IMR-90 (cell line): Measurements from ENCODE around the gene CRLF1. TPM values are rescaled to one million over a fixed set of nuclear protein-coding genes. Genes with fewer than 3 reads are reported as not detected.

Experiments
- ATAC-seq: fragments of 200-7000 bp; cut with Tn5 transposase; 2 replicates; pipeline ENCODE4 v1.9.1; 2020; ENCODE audit warnings: low read depth, mild to moderate bottlenecking, moderate library complexity
- BruUV-seq: library from RNA; stranded (reverse); fragments of 400-500 nt; replicated peaks from 2 replicates; lab custom pipeline; 2021; lab: Mats Ljungman, UMichigan
- CTCF ChIA-PET: fragments of 300-600 bp; formaldehyde crosslinking; extraction: SDS; loops from one replicate; lab custom pipeline; 2021; ENCODE audit warnings: antibody characterized with exemption; lab: Yijun Ruan, JAX
- POLR2A ChIA-PET: fragments of 300-600 bp; sonication (Branson Sonifier 250); formaldehyde crosslinking; loops from one replicate; lab custom pipeline; 2022; ENCODE audit warnings: antibody characterized with exemption; ENCODE audit not compliant: unreplicated experiment; lab: Charles Lee
- DNase-seq: peaks from one replicate; pipeline ENCODE4 v3.0.0; 2013
- H2AFZ ChIP-seq: replicated peaks from 2 replicates; pipeline ENCODE3; 2013; ENCODE audit warnings: low read length, mild to moderate bottlenecking; ENCODE audit not compliant: poor library complexity
- H2AK5ac ChIP-seq: 2 replicates; pipeline ENCODE4 v1.6.1; 2013; ENCODE audit warnings: low read depth, low read length, inconsistent platforms
- H2AK9ac ChIP-seq: replicated peaks from 2 replicates; pipeline ENCODE3; 2013; ENCODE audit warnings: mild to moderate bottlenecking, low read depth, low read length, moderate library complexity; ENCODE audit not compliant: poor library complexity
- H2BK120ac ChIP-seq: 2 replicates; pipeline ENCODE4 v1.6.1; 2013; ENCODE audit warnings: low read depth, low read length, inconsistent platforms
- H2BK15ac ChIP-seq: 3 replicates; pipeline ENCODE4 v1.6.1; 2013; ENCODE audit warnings: low read depth, low read length, inconsistent platforms
- H2BK20ac ChIP-seq: 2 replicates; pipeline ENCODE4 v1.6.1; 2013; ENCODE audit warnings: low read depth, mild to moderate bottlenecking, inconsistent platforms, low read length, moderate library complexity
- H2BK5ac ChIP-seq: 2 replicates; pipeline ENCODE4 v1.6.1; 2013; ENCODE audit warnings: mild to moderate bottlenecking, low read depth, low read length, inconsistent platforms; ENCODE audit not compliant: poor library complexity, severe bottlenecking
- H3K14ac ChIP-seq: replicated peaks from 2 replicates; pipeline ENCODE4 v1.6.1; 2013; ENCODE audit warnings: low read depth, low read length, inconsistent platforms
- H3K18ac ChIP-seq: 2 replicates; pipeline ENCODE4 v1.6.1; 2013; ENCODE audit warnings: low read depth, low read length, control low read depth
- H3K23ac ChIP-seq: 2 replicates; pipeline ENCODE4 v1.6.1; 2013; ENCODE audit warnings: low read depth, low read length, inconsistent platforms
- H3K27ac ChIP-seq: 2 replicates; pipeline ENCODE4 v1.5.1; 2013; ENCODE audit warnings: mild to moderate bottlenecking, control low read depth, low read length; ENCODE audit not compliant: insufficient read depth
- H3K27me3 ChIP-seq: 2 replicates; pipeline ENCODE4 v1.6.1; 2013; ENCODE audit warnings: low read length; ENCODE audit not compliant: control insufficient read depth, insufficient read depth
- H3K36me3 ChIP-seq: 2 replicates; pipeline ENCODE4 v1.6.1; 2013; ENCODE audit warnings: low read length, mixed read lengths; ENCODE audit not compliant: control insufficient read depth, insufficient read depth
- H3K4ac ChIP-seq: 2 replicates; pipeline ENCODE4 v1.6.1; 2013; ENCODE audit warnings: low read depth, low read length, inconsistent platforms
- H3K4me1 ChIP-seq: 2 replicates; pipeline ENCODE4 v1.6.1; 2013; ENCODE audit warnings: low read length, mixed read lengths; ENCODE audit not compliant: control insufficient read depth, insufficient read depth
- H3K4me2 ChIP-seq: 2 replicates; pipeline ENCODE4 v1.6.1; 2013; ENCODE audit warnings: low read depth, mild to moderate bottlenecking, control low read depth, low read length, moderate library complexity
- H3K4me3 ChIP-seq: 2 replicates; pipeline ENCODE4 v1.5.1; 2013; ENCODE audit warnings: low read depth, mild to moderate bottlenecking, control low read depth, low read length, moderate library complexity; ENCODE audit not compliant: insufficient read depth
- H3K56ac ChIP-seq: 2 replicates; pipeline ENCODE4 v1.6.1; 2013; ENCODE audit warnings: low read length, inconsistent platforms; ENCODE audit not compliant: insufficient read depth; ENCODE audit errors: extremely low read depth
- H3K79me1 ChIP-seq, 2 experiments: 2 replicates each; pipeline ENCODE4 v1.6.1; 2013; ENCODE audit warnings: low read length in 2 of 2, inconsistent platforms in 1 of 2, low read depth in 1 of 2
- H3K9ac ChIP-seq: 2 replicates; pipeline ENCODE4 v1.6.1; 2013; ENCODE audit warnings: low read depth, low read length, control low read depth
- H3K9me1 ChIP-seq: 2 replicates; pipeline ENCODE4 v1.6.1; 2013; ENCODE audit warnings: low read length, inconsistent platforms; ENCODE audit not compliant: insufficient read depth
- H3K9me3 ChIP-seq: 2 replicates; pipeline ENCODE4 v1.6.1; 2013; ENCODE audit warnings: low read length; ENCODE audit not compliant: control insufficient read depth, insufficient read depth
- H4K20me1 ChIP-seq: 2 replicates; pipeline ENCODE4 v1.6.1; 2013; ENCODE audit warnings: low read length, inconsistent platforms; ENCODE audit not compliant: insufficient read depth
- H4K5ac ChIP-seq: 2 replicates; pipeline ENCODE4 v1.6.1; 2013; ENCODE audit warnings: mild to moderate bottlenecking, low read depth, low read length, control low read depth
- H4K8ac ChIP-seq, 2 experiments: 2 replicates each; pipeline ENCODE4 v1.6.1; 2013; ENCODE audit warnings: low read depth in 2 of 2, low read length in 2 of 2, control low read depth in 1 of 2, inconsistent platforms in 1 of 2
- H4K91ac ChIP-seq: 2 replicates; pipeline ENCODE4 v1.6.1; 2013; ENCODE audit warnings: low read depth, low read length, inconsistent platforms; ENCODE audit not compliant: insufficient read depth
- POLR2A ChIP-seq: IDR thresholded peaks from 2 replicates; pipeline ENCODE4 v1.6.1; 2012; ENCODE audit warnings: mild to moderate bottlenecking, low read depth, low read length
- RCOR1 ChIP-seq: IDR thresholded peaks from 2 replicates; pipeline ENCODE4 v1.6.1; 2012; ENCODE audit warnings: mild to moderate bottlenecking, low read length, improper control_type of control experiment; ENCODE audit not compliant: insufficient replicate concordance
- RFX5 ChIP-seq: IDR thresholded peaks from 2 replicates; pipeline ENCODE4 v1.8.0; 2012; ENCODE audit warnings: low read depth, mild to moderate bottlenecking, low read length, moderate library complexity
- SMC3 ChIP-seq: fragments of 150-350 bp; IDR thresholded peaks from 2 replicates; pipeline ENCODE4 v1.6.1; 2016; ENCODE audit warnings: low read depth, mild to moderate bottlenecking, antibody characterized with exemption, low read length, moderate library complexity
- WGBS, 2 experiments: methylation state at CpG; one replicate each; pipeline versions ENCODE4 v1.1.5 to v1.1.7; 2013; ENCODE audit warnings: missing lambda C conversion rate in 2 of 2; ENCODE audit not compliant: insufficient read length in 1 of 2; ENCODE audit errors: extremely low coverage in 2 of 2; 5-methylcytosine and 5-hydroxymethylcytosine counted together
- dilution Hi-C: fragments of 300-500 bp; cut with HindIII; formaldehyde crosslinking; loops from one replicate; pipeline ENCODE4 v1.14.3; 2018; ENCODE audit warnings: low sequenced_read_pairs; ENCODE audit not compliant: unreplicated experiment
- in situ Hi-C: fragments of 300-500 bp; cut with MboI; formaldehyde crosslinking; loops from 3 replicates; pipeline ENCODE4 v1.14.3; 2019; ENCODE audit warnings: low sequenced_read_pairs, inconsistent platforms, mixed read lengths
- intact Hi-C: fragments of 100-400 bp; cut with micrococcal nuclease; formaldehyde crosslinking; loops from 2 replicates; pipeline ENCODE4 v1.10.0; 2022
- polyA plus RNA-seq, 3 experiments: library from polyadenylated mRNA; depleted of rRNA; stranded (reverse); fragments of >200 nt; gene quantifications; 2 replicates each; pipeline ENCODE4 v1.2.3, GENCODE V29; 2012; ENCODE audit warnings: low replicate concordance in 1 of 3
- total RNA-seq: library from RNA; depleted of rRNA; stranded (reverse); fragments of >200 nt; gene quantifications from 2 replicates; pipeline ENCODE4 v1.2.3, GENCODE V29; 2012

Gene CRLF1
- total and polyA plus RNA-seq, 2 of the 4 experiments (the other 2 are of a cell fraction) = 0.18 to 3.1 TPM

DNA sequence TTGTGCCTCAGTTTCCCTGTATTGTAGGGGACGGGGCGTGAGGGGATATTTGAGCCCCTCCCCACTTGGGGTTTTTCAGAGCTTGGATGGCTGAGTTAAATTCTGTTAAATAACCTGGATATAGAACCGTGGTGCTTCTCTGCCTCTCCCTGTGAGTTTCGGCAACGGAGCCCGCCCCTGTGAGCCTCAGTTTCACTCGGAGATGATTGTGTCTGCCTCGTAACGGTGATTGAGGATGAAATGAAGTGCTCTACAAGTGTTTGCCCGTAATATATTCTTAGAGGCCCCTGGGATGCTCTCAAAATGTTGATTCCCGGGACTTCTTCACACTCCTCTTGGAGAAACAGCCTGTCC is 48.4 kb downstream of the CRLF1 start:
- Histone ChIP-seq H2BK5ac (peak overlapping the region; percentile 36), H3K4me1 (0 out of 2 replicates have a peak, but pooled peaks cover 2% of the 10 kb centered on the region), H4K91ac (peak overlapping the region; percentile 88), H3K9me1 (0 out of 2 replicates have a peak, but pooled peaks cover 2% of the 10 kb centered on the region), H2AK5ac (peak overlapping the region; percentile 90), H3K4me3 (peak overlapping the region; percentile 76), H2BK120ac (peak overlapping the region; percentile 16; the same call in 1 of the 2 replicates), H3K14ac (peak overlapping the region; percentile 90), H3K23ac (peak overlapping the region; percentile 90), H3K36me3 (peaks cover 12% of the 10 kb centered on the region), H4K8ac (peak overlapping the region; percentile 85 to 97), H2BK15ac (no peak overlapping the region), H3K18ac (peak overlapping the region; percentile 7; the same call in 1 of the 2 replicates), H3K79me1 (peaks cover 18 to 39% of the 10 kb centered on the region in 2 experiments), H4K20me1 (no peaks in the 10 kb centered on the region), H2AFZ (peak overlapping the region; percentile 96), H3K56ac (peak overlapping the region; percentile 83), H3K27ac (peak overlapping the region; percentile 65), H2AK9ac (peak overlapping the region; percentile 100), H3K9me3 (no peaks in the 10 kb centered on the region), H3K4ac (peak overlapping the region; percentile 91), H3K27me3 (no peaks in the 10 kb centered on the region), H3K4me2 (peak overlapping the region; percentile 80), H3K9ac (peak overlapping the region; percentile 81), H2BK20ac (no peak overlapping the region), H4K5ac (peak overlapping the region; percentile 56)
- in situ Hi-C loops (no loop called here), intact Hi-C loops (loop anchor here (5.0 kb wide), 1 partner anchor 106 kb away; no protein-coding TSS in a partner anchor), dilution Hi-C loops (no loop called here)
- ATAC-seq (peak; percentile 3; the same call in 1 of the 2 replicates), DNase-seq (no peak)
- BruUV-seq = no TSS peak
- ChIA-PET CTCF (interaction anchor here (1.1 kb wide), 2 partner anchors 30 to 38 kb away, joined by 3 to 4 read pairs; partner anchors contain the start of gene REX1BD), POLR2A (interaction anchor here (0.6 to 1.0 kb wide), 4 partner anchors 18 to 981 kb away, joined by 3 to 16 read pairs (median 4); no protein-coding TSS in a partner anchor)
- TF ChIP-seq RFX5 (no peak), RCOR1 (no peak), SMC3 (no peak), POLR2A (no peak)
- 0% methylated on average over 1 of the region's 11 CpGs; no CpG with 5 or more reads in 1 of the 2 experiments for WGBS, 2 experiments
